Loucy (cell line): ENCODE data around the gene MRPL36.
A peak's percentile ranks its signal among the peaks of the same experiment; 100 is the strongest.

Experiments used
- H2AFZ ChIP-seq: fragments of 200-600 bp; sonication (generic); 2 replicates; pipeline ENCODE4 v1.6.0; 2016; ENCODE audit warnings: antibody characterized with exemption, mild to moderate bottlenecking, low read length, moderate library complexity
- H3F3A ChIP-seq: fragments of 200-600 bp; 2 replicates; pipeline ENCODE4 v1.6.0; 2016; ENCODE audit warnings: antibody characterized with exemption, low read depth, mild to moderate bottlenecking
- H3K27me3 ChIP-seq: fragments of 200-600 bp; sonication (generic); 2 replicates; pipeline ENCODE4 v1.6.1; 2014; ENCODE audit warnings: low read length, mild to moderate bottlenecking; ENCODE audit not compliant: insufficient read depth, poor library complexity, severe bottlenecking
- H3K36me3 ChIP-seq: fragments of 200-600 bp; sonication (generic); 2 replicates; pipeline ENCODE4 v1.6.1; 2016; ENCODE audit warnings: low read length; ENCODE audit not compliant: insufficient read depth
- H3K4me1 ChIP-seq: fragments of 200-600 bp; sonication (generic); 2 replicates; pipeline ENCODE4 v1.5.1; 2014; ENCODE audit warnings: low read length, mild to moderate bottlenecking; ENCODE audit not compliant: insufficient read depth, poor library complexity, severe bottlenecking
- H3K4me2 ChIP-seq: fragments of 200-600 bp; sonication (generic); 2 replicates; pipeline ENCODE4 v1.6.0; 2014; ENCODE audit warnings: antibody characterized with exemption, low read length, low read depth, mild to moderate bottlenecking; ENCODE audit not compliant: poor library complexity, severe bottlenecking
- H3K4me3 ChIP-seq: fragments of 200-600 bp; sonication (generic); 2 replicates; pipeline ENCODE4 v1.5.1; 2014; ENCODE audit warnings: low read length, mild to moderate bottlenecking, mixed read lengths; ENCODE audit not compliant: poor library complexity, severe bottlenecking
- H3K79me2 ChIP-seq: fragments of 200-600 bp; sonication (generic); 2 replicates; pipeline ENCODE4 v1.6.1; 2014; ENCODE audit warnings: low read length; ENCODE audit not compliant: insufficient read depth
- H3K9ac ChIP-seq: fragments of 200-600 bp; sonication (generic); 2 replicates; pipeline ENCODE4 v1.6.0; 2014; ENCODE audit warnings: mild to moderate bottlenecking, low read depth, low read length, moderate library complexity; ENCODE audit not compliant: poor library complexity, severe bottlenecking
- H3K9me2 ChIP-seq: fragments of 200-600 bp; sonication (generic); replicated peaks from 2 replicates; pipeline ENCODE4 v1.6.1; 2016; ENCODE audit warnings: low read depth, low read length, mixed read lengths
- H3K9me3 ChIP-seq: fragments of 200-600 bp; sonication (generic); 2 replicates; pipeline ENCODE4 v1.6.1; 2014; ENCODE audit warnings: mild to moderate bottlenecking, antibody characterized with exemption, low read length, low read depth; ENCODE audit not compliant: insufficient read depth
- H4K20me1 ChIP-seq: fragments of 200-600 bp; sonication (generic); 2 replicates; pipeline ENCODE4 v1.6.0; 2014; ENCODE audit warnings: antibody characterized with exemption, low read length, mild to moderate bottlenecking; ENCODE audit not compliant: insufficient read depth, poor library complexity, severe bottlenecking
- EZH2phosphoT487 ChIP-seq: fragments of 200-600 bp; IDR thresholded peaks from 2 replicates; pipeline ENCODE4 v1.6.1; 2018; ENCODE audit warnings: antibody characterized with exemption, mild to moderate bottlenecking, moderate library complexity, borderline replicate concordance
- TF ChIP-seq, protein P1 (sequence below): fragments of 200-600 bp; sonication (generic); conservative IDR thresholded peaks from 2 replicates; pipeline ENCODE4 v1.5.1; 2014; ENCODE audit warnings: mild to moderate bottlenecking, antibody characterized with exemption, low read length

Gene MRPL36

DNA sequence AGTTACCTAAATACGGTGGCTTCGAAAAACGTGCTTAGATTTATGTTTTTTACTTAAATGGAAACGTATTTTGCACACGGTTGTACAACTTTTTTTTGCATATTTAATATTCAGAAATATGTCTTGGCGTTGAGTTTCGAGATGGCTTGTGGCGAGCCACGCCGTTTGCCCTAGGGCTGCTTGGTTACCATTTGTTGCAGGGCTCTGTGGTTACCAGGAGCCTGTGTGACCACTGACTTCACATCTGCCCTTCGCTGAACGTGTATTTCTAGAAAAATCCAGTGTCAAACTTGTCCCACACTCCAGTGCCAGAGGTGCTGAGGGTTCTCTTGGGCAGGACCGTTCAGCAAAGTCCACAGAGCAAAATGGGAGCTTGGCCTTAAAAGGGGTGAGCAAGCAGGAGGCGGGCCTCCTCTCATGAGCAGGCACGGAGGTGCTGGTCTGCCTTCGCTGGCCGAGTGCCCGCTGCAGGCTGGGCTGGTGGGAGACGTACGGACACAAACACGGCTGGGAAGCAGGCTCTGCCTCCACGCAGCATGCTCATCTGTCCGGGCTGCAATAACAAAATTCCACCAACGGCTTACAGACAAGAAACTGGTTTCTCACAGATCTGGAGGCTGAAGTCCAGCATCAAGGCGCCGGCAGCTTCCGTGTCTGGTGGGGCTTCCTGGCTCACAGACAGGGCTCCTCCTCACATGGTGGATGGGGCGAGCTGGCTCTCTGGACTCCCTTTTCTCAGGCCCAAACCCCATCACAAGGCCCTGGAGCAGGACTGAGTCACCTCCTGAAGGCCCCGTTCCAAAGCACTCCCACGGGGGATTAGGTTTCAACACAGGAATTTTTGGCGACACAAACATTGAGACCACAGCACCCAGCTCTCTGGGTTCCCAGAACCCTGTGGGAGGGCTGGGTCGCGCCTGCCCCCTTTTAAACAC, 5.4 kb downstream of the MRPL36 start:
- no peaks in the 10 kb centered on the region for H3K36me3 ChIP-seq
- H3K9ac ChIP-seq: no peak overlapping the region
- H3F3A ChIP-seq: peaks cover 3% of the 10 kb centered on the region; the same call in 1 of the 2 replicates
- H3K9me2 ChIP-seq: no peaks in the 10 kb centered on the region
- peaks cover 41% of the 10 kb centered on the region for H3K4me1 ChIP-seq
- H3K4me3 ChIP-seq: no peak overlapping the region
- TF ChIP-seq, protein P1, sequence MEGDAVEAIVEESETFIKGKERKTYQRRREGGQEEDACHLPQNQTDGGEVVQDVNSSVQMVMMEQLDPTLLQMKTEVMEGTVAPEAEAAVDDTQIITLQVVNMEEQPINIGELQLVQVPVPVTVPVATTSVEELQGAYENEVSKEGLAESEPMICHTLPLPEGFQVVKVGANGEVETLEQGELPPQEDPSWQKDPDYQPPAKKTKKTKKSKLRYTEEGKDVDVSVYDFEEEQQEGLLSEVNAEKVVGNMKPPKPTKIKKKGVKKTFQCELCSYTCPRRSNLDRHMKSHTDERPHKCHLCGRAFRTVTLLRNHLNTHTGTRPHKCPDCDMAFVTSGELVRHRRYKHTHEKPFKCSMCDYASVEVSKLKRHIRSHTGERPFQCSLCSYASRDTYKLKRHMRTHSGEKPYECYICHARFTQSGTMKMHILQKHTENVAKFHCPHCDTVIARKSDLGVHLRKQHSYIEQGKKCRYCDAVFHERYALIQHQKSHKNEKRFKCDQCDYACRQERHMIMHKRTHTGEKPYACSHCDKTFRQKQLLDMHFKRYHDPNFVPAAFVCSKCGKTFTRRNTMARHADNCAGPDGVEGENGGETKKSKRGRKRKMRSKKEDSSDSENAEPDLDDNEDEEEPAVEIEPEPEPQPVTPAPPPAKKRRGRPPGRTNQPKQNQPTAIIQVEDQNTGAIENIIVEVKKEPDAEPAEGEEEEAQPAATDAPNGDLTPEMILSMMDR: no peak
- TF ChIP-seq EZH2phosphoT487: no peak
- H3K9me3 ChIP-seq: no peaks in the 10 kb centered on the region
- H4K20me1 ChIP-seq: peaks cover 10% of the 10 kb centered on the region
- no peak overlapping the region for H2AFZ ChIP-seq
- H3K27me3 ChIP-seq: no peaks in the 10 kb centered on the region
- no peak overlapping the region for H3K4me2 ChIP-seq
- H3K79me2 ChIP-seq: peaks cover 24% of the 10 kb centered on the region

DNA sequence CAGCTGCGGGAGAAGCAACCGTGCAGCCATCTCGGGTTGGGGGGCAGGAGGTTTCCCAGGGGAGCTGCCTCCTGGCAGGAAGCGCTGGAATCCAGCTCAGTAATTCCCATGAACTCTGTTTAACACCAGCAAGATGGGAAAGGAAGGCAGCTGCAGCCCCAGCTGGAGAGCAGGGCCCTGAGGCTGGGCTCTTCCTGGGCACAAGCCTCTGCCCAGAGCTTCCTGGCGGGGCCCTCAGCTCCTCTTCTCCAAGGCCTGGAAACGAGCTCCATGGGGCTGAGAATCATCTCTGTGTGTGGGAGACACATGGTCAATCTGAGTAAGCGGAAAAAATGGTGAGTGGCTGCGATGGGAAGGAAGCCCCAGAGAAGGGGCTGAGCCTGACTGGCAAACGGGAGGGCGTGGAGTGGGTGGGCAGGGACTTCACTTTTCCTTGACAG, 6.3 kb downstream of the MRPL36 start:
- H4K20me1 ChIP-seq: peaks cover 10% of the 10 kb centered on the region
- H3K9me2 ChIP-seq: no peaks in the 10 kb centered on the region
- peaks cover 15% of the 10 kb centered on the region for H3K79me2 ChIP-seq
- H3K4me2 ChIP-seq: peak overlapping the region; percentile 52
- no peaks in the 10 kb centered on the region for H3K36me3 ChIP-seq
- no peaks in the 10 kb centered on the region for H3K27me3 ChIP-seq
- no peak for TF ChIP-seq EZH2phosphoT487
- TF ChIP-seq, protein P1: no peak
- H3K4me1 ChIP-seq: peaks cover 35% of the 10 kb centered on the region
- H3K9ac ChIP-seq: peak overlapping the region; percentile 38
- H3F3A ChIP-seq: peaks cover 3% of the 10 kb centered on the region; the same call in 1 of the 2 replicates
- no peak overlapping the region for H2AFZ ChIP-seq
- no peaks in the 10 kb centered on the region for H3K9me3 ChIP-seq
- H3K4me3 ChIP-seq: no peak overlapping the region

DNA sequence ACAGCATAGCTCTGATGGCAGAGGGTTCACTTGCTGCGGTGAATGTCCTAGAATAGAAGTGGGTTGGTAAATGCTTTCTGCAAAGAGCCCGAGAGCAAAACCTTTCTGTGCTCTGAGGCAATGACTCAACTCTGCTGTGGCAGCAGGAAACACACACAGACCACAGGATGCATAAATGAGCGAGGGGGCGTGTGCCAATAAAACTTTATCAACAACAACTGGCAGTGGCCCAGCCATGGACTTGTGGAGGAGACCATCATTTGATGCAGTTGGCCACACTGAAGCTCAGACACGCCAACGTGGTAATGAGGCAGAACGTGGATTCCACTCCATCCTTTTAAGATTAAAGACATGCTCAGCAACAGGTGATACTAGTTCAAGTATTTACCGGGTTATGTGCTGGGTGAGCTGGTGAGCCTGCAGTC, 6.8 kb downstream of the MRPL36 start:
- Histone ChIP-seq H3K4me2 (peak overlapping the region; percentile 52), H3K9ac (peak overlapping the region; percentile 52), H3K4me3 (peak overlapping the region; percentile 43), H3K36me3 (no peaks in the 10 kb centered on the region), H3F3A (peaks cover 3% of the 10 kb centered on the region; the same call in 1 of the 2 replicates), H3K4me1 (peaks cover 31% of the 10 kb centered on the region), H2AFZ (no peak overlapping the region), H4K20me1 (peaks cover 5% of the 10 kb centered on the region), H3K9me3 (no peaks in the 10 kb centered on the region), H3K9me2 (no peaks in the 10 kb centered on the region), H3K27me3 (no peaks in the 10 kb centered on the region), H3K79me2 (peaks cover 10% of the 10 kb centered on the region)
- TF ChIP-seq, protein P1: no peak
- no peak for TF ChIP-seq EZH2phosphoT487
